Suppressor macrophage (primary cell): ENCODE measurements around the gene ONECUT2.

Experiments used
- DNase-seq, 4 experiments: peaks; one replicate each; pipeline ENCODE4 v3.0.0-alpha.2; 2020 to 2022

ONECUT2 gene

DNA sequence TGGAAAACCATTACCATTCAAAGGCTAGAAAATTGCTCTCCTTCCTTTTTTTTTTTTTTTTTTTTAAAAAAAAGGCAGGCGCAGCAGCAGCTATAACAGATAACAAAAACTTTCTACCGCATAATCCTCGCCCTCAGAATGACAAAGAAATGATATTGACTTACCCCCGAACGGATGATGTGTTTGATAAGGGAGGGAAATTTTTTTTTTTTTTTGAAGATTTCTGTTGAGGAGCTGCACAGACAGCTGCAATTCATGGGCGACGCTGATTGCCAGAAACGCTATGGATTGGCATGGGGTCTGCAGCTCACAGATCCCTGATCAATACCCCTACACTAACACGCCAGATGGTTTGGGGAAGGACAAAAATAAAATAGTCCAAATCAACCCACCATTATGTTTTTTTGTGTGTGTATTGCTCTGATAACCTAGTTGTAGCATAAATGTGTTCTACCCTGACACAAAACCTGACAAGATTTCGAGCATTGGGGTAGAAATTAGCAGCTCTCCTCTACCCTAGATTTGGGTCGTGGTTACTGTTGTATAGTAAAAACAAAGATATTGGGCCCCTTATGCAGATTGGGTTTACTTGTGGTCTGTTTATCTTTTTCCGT, 3.6 kb upstream of the ONECUT2 start:
- DNase-seq = no peak

- DNase-seq = no peak
Observed at GRCh38 chr18:57432140-57432539, 3.0 kb upstream of the ONECUT2 start.

GRCh38 chr18:57432751-57433400, 2.3 kb upstream of the ONECUT2 start:
- DNase-seq = no peak

GRCh38 chr18:57433482-57433881, 1.7 kb upstream of the ONECUT2 start:
- DNase-seq = no peak

DNA sequence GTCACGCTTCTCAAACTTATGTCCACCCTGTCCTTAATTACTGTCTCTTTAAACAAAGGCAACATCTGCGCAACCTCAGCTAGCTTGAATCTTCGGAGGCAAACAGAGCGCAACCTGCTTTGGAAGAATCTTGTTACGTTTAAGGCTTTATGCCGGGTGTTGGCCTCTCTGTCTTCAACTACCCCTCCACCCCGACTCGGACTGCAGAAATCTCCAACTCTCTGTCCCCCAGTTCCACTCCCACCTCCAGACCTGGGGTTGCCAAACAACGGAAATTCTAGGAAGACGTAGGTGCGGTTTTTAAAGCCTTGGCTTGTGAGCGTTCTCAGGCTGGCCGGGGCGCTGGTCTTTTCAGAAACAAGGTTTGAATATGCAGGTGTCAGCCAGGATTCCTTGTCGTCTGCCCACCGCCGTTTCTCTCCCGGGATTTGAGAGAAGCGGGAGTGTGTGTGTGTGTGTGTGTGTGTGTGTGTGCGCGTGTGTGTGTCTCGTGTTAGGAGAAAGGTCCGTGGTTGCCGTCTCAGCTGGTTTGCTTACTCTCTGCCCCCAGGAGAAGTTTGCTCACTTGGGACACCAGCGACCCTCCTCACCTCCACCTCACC, 1.1 kb upstream of the ONECUT2 start:
- no peak for DNase-seq

DNA sequence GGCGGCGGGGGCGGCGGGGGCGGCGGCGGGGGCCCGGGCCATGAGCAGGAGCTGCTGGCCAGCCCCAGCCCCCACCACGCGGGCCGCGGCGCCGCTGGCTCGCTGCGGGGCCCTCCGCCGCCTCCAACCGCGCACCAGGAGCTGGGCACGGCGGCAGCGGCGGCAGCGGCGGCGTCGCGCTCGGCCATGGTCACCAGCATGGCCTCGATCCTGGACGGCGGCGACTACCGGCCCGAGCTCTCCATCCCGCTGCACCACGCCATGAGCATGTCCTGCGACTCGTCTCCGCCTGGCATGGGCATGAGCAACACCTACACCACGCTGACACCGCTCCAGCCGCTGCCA, 644 bp downstream of the ONECUT2 start:
- no peak for DNase-seq

DNA sequence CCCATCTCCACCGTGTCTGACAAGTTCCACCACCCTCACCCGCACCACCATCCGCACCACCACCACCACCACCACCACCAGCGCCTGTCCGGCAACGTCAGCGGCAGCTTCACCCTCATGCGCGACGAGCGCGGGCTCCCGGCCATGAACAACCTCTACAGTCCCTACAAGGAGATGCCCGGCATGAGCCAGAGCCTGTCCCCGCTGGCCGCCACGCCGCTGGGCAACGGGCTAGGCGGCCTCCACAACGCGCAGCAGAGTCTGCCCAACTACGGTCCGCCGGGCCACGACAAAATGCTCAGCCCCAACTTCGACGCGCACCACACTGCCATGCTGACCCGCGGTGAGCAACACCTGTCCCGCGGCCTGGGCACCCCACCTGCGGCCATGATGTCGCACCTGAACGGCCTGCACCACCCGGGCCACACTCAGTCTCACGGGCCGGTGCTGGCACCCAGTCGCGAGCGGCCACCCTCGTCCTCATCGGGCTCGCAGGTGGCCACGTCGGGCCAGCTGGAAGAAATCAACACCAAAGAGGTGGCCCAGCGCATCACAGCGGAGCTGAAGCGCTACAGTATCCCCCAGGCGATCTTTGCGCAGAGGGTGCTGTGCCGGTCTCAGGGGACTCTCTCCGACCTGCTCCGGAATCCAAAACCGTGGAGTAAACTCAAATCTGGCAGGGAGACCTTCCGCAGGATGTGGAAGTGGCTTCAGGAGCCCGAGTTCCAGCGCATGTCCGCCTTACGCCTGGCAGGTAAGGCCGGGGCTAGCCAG, 1.2 kb downstream of the ONECUT2 start:
- no peak for DNase-seq

DNA sequence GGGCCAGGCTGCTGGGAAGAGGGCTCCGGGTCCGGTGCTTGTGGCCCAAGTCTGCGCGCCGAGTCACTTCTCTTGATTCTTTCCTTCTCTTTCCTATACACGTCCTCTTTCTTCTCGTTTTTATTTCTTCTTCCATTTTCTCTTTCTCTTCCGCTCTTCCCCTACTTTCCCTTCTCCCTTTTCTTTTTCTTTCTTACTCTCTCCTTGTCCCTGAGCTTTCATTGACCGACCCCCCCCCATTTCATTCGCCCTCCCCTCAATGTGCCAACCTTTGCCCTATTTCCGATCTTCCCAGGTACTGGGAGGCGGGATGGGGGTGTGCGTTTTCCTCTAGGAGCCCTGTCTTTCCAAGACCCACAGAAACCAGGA, 1.8 kb downstream of the ONECUT2 start:
- no peak for DNase-seq

DNA sequence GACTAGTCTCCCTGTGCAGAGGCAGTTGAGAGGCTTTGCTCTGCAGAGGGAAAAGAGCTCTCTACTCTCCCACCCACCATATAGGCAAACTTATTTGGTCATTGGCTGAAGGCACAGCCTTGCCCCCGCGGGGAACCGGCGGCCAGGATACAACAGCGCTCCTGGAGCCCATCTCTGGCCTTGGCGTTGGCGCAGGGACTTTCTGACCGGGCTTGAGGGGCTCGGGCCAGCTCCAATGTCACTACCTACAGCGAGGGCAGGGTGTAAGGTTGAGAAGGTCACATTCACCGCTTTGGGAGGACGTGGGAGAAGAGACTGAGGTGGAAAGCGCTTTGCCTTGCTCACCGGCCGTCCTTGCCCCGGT, 2.2 kb downstream of the ONECUT2 start:
- DNase-seq = no peak

DNA sequence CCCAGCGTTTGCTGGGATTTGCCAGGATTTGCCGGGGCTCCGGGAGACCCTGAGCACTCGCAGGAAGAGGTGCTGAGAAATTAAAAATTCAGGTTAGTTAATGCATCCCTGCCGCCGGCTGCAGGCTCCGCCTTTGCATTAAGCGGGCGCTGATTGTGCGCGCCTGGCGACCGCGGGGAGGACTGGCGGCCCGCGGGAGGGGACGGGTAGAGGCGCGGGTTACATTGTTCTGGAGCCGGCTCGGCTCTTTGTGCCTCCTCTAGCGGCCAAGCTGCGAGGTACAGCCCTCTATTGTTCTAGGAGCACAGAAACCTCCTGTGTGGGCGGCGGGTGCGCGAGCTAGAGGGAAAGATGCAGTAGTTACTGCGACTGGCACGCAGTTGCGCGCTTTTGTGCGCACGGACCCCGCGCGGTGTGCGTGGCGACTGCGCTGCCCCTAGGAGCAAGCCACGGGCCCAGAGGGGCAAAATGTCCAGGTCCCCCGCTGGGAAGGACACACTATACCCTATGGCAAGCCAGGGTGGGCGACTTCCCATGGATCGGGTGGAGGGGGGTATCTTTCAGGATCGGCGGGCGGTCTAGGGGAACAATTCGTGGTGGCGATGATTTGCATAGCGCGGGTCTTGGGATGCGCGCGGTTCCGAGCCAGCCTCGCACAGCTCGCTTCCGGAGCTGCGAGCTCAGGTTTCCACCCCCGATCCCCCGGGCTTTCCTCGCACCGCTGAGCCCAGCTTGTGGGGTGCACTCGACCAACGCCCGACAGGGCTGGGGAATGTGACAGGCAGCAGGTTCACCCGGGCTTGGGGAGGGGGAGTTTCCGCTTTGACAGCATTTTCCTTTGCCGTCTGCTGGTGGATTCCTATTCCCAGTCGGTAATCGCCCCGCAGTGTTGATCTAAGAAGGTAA, 2.8 kb downstream of the ONECUT2 start:
- DNase-seq = peak; percentile 64 to 79 (median 76)

DNA sequence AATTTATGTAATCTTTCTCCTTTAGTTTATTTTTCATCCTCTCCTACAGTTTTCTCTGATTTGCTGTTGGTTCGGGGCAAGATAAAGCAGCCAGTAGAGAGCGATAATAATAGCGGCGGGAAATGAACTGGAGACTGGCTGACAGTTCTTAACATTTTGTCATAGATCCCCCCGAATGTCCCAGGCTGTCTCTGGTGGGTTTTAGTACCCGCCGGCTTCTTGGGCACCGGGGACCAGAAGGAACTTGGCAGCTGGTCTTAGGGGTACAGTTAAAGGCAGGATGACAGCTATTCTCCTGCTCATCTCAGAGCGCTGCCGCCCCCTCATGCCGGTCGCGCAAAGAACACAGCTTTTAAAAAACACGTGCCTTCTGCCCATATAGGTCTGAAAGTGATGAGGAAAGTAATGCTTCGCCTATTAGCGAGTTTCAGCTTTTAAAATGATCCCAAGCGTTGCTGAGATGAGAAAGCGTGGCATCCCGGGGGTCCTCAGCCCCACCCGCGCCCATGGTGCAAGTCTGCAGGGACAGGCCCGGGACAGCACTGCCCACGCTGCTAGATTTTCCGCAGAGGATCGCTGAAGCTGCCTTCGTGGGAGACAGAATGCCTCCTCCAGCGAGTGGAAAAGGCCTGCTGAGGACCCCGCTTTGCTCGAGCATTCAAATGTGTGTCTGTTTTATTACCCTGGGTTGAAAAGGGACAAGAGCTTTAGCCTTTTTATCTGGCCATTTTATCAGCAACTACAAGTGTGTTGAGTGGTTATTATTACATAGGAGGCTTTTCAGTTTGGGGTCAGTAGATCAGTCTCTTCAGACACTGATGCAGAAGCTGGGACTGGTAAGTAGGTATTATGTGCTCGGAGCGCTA, 3.8 kb downstream of the ONECUT2 start:
- no peak for DNase-seq

DNA sequence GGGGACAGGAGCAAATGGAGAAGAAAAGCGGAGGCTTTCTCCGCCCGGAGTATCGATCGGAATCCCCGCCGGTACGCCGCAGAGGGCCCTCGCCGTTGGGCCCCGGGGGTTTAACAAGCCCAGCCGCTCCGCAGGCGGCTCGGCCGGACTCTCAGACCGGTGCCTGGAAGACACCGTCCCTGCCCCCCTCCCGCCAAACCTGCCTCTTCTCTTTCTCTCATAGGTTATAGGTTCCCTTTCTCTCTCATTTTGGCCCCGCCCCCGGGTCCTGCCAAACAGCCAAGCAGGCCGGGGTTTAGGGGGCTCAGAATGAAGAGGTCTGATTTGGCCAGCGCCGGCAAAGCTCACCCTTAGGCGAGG, 4.4 kb downstream of the ONECUT2 start:
- DNase-seq = no peak

GRCh38 chr18:57439985-57440330, 4.8 kb downstream of the ONECUT2 start:
- no peak for DNase-seq

GRCh38 chr18:57440331-57441070, 5.3 kb downstream of the ONECUT2 start:
- no peak for DNase-seq

DNA sequence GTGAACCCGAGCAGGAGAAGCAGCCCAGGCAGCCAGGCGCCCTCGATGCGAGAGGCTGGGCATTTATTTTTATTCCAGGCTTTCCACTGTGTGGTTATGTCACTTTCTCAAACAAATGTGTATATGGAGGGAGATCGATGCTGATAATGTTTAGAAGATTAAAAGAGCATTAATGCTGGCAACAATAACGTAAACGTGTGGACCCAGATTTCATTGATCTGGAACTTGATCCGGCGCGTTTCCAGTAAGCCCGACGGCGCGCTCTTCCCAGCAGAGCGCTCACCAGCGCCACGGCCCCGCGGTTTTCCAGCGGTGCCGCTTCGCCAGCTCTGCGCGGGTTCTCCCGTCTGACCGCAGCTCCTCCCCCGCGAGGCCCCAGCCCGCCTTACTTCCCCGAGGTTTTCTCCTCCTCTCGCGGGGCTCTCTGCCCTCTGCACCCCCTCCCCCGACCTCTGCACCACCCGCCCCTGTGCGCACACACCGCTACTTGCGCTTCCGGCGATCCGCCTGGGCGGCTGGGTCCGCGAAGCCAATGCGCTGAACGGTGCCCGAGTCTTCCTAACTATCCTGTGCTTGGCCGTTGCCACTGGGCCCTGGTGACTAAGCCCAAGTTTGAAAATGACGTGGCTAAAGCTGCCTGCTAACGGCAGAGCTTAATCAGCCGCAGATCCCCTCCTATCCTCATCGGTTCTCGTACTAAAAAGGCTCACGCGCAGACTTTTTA, 6.1 kb downstream of the ONECUT2 start:
- DNase-seq = peak in 1 of 4 experiments; percentile 19

DNA sequence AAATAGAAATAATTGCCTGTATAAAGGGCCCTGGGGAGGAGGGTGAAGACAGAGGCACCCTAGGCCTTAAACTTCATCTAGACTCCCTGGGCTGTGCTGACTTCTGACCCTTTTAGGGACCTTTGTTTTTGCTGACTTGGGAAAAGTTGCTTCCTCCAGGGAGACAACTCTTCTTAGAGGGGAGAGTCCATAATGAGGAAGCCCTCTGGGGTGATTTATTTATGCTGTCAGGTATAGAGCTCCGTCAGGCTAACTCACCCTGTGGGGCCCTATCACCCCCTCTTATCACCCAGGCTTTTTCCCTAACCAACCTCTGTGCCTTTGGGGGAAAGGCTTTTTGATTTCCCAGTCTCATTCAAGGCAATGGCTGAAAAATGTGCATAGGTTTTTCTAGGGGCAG, 8.1 kb downstream of the ONECUT2 start:
- no peak for DNase-seq

GRCh38 chr18:57443702-57444101, 8.5 kb downstream of the ONECUT2 start:
- no peak for DNase-seq

GRCh38 chr18:57444301-57444759, 9.2 kb downstream of the ONECUT2 start:
- no peak for DNase-seq

GRCh38 chr18:57445488-57446319, 10.5 kb downstream of the ONECUT2 start:
- DNase-seq = no peak
